HG03469 (cell line): ENCODE results near the gene PHACTR3.

Experiments used
- ATAC-seq: cut with Tn5 transposase; IDR thresholded peaks from one replicate; pipeline ENCODE4 v1.9.1; 2021; ENCODE audit warnings: mild to moderate bottlenecking, moderate library complexity, moderate number of reproducible peaks; ENCODE audit not compliant: unreplicated experiment

The PHACTR3 gene

DNA sequence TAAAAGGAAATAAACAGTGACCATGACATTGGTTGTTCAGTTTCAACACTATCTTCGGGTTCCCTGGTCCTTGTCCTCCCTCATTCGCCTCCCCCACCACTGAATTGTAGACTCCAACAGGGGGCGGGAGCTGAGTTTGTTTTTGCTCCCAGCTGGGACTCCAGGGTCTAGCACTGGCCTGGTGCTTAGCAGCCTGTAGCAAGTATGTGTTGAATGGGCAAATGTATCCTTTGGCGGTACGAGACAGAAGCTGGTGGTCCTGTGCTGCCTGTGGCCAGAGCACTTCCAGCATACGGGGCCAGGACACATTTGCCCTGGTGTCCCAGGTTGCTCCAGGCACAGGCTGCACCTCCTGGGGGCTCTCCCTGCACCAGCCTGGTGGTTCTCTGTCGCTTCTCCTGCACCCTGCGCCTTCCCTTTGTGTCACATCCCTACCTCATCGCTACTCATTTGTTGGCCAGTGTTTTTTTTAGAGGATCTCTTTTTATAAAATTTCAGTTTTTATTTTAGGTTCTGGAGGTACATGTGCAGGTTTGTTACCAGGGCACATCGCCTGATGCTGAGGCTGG is 40.1 kb downstream of the PHACTR3 start:
- no peak for ATAC-seq

DNA sequence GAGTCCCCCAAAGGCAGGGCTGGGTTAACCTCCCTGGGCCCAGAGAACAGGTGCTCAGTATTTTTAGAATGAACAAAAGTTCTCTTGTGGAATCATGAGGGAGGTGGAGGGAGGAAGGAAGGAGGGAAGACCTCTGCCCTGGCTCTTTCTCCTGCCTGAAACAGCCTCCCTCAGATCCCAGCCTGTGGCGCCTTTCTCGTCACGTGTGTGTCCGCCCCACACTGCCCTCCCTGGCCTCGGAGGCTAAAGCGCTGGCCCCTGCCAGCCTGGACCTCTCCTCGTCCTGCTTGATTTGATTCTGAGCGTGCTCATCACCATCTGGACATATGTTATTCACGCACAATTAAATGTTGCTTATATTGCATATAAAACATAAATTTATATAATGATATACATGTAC is 40.9 kb downstream of the PHACTR3 start:
- ATAC-seq: no peak

DNA sequence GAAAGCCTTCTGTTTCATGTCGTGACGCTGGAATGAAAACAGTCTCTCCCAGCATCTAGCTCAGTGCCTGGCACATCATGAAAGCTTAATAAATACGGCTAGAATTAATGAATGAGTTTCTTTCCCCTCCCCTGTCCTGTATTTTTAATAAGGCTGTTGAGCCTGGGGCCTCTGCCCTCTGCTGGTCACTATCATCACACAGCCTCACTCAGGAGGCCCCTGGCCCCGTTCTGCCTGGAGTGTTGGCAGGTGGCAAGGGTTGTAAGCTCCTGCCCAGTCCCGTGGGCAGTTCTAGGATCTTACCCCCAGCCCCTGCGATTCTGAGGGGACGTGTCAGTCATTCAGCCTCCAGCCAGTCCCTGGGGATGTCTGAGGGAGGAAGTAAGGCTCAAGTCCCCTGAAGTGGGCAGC is 41.4 kb downstream of the PHACTR3 start:
- ATAC-seq: no peak

DNA sequence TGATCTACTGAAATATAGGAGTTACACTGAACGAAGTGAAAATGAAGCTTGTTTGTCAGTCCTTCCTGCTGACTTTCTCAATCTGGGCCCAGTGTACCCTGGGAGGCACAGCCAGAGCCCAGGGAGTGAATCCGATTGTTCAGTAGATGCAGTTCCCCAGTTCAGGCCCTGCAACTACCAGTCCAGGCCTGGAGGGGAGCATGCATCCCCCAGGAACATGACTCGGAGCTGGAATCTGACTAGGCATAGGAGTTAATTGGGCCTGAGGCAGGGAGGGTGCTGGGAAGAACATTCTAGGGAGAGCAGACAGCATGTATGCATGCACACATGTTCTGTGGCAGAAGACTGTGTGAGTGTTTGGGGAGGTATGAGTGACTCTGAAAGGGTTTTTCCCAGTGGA is 42.1 kb downstream of the PHACTR3 start:
- ATAC-seq: no peak

DNA sequence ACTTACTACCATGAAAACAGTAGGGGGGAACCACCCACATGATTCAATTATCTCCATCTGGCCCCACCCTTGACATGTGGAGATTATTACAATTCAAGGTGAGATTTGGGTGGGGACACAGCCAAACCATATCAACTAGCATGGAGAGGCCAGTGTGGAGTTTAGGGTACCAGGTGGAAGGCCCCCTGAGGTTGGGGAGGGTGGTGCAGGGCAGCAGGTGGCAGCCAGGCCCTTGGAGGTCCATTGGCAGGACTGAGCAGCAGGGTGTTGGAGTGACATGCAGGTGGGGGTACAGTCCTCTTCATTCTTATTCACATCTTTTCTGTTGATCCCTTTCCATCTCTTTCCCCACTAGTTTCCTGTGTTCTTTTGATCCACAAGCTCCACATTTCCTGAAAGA is 42.9 kb downstream of the PHACTR3 start:
- no peak for ATAC-seq

DNA sequence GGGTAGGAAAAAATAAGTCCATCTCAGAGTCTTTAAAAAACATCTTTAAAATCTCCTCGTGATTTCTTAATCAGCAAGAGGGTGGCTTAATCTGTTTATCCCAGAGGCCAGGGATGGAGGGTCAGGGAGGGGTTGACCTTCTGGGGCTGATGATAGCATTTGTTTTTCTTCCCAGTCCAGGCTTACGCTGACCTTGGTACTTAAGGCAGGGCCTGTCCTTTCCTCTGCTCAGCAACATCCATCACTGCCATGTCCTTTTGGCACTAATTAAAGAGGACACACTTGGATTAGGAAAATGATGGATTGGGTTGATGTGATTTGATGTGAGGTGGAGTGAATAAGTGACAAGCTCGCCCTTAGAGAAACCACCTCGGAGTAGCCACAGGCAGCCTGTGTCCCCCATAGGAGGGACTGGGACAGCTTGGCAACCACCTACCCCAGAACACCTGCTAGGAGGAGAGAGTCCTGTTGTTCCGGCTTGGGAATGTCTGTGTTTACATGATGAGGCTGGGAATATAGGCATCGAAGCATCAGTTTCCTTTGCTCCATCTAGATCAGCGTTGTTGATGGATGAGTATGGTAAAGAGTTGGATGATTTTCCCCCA is 44.2 kb downstream of the PHACTR3 start:
- no peak for ATAC-seq

DNA sequence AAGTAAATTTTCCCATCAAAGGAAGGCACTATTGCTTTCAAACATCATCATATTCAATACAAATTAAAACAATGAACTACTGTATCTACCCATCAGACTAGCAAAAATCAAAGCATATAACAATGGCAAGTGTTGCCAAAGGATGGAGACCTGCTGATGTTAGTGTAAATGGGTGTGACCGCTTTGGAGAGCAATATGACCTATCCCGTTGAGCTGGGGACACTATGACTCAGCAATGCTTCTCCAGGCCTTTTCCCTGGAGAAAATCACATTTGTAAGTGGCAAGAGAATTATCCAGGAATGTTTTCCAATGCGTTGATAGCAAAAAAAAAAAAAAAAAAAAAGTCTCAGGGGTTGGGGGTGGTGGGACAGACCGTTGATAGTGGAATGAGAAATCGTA is 46.1 kb downstream of the PHACTR3 start:
- no peak for ATAC-seq

DNA sequence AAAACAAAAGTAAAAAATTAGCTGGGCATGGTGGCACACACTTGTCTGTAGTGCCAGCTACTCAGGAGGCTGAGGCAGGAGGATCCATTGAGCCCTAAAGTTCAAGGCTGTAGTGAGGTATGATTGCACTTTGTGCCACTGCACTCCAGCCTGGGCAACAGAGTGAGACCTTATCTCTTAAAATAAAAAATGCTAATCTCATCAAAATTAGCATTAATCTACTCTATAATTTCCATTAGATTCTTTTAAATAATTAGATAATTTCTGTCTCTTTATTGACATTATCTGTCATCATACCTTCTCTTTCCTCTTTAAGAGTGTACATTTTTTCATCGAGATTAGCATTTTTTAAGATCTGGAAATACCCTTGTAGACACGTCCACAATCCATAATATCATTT is 48.0 kb downstream of the PHACTR3 start:
- no peak for ATAC-seq

DNA sequence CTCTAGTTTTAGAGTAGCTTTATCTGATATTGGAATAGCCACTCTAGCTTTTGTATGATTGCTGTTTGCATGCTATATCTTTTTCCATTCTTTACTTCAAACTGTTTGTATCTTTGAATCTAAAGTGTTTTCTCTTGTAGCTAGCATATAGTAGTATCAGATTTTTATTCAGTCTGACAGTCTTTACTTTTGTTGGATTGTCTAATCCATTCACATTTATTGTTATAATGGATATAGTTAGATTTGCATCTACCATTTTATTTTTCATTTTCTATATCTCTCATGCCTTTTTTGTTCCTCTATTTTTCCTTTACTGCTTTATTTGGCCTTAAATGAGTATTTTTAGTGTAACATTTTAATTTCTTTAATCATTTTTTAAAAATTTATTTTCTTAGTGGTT is 52.1 kb downstream of the PHACTR3 start:
- ATAC-seq: no peak

DNA sequence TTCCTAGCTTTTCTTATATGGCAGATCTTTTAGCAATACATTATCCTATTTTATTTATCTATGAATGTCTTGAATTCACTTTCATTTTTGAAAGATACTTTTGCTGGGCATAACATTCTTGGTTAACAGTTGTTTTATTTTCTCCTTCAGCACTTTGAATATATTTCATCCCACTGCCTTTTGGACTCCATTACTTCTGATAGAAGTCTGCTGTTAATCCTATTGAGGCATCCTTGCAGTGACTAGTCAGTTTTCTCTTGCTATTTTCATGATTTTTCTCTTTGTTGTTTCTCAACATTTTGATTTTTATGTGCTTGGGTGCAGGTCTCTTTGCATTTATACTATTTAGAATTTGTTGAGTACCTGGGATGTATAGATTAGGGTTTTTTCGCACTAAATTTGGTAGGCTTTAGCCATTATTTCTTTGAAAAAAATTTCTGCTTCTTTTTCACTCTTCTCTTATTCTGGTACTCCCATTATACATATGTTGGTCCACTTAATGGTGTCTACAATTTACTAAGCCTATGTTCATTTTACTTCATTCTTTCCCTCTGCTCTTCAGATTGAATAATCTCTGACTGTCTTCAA is 53.2 kb downstream of the PHACTR3 start:
- ATAC-seq: no peak

DNA sequence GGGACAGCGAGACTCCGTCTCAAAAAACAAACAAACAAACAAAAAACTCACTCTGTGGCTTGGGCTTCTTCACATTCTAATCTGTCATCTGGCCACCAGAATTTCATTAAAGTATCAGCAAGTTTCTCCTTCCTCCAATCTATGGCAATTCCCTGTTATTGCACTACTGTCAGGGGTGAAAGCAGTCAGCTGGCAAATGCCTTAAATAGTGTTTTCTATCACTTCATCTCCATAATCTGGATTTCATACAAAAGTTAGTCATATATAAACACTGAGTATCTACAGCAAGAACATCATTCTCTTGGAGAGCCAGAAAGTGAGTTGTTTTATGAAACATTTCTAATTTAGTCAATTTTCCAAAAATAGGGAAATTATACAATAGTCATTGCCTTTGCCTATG is 56.1 kb downstream of the PHACTR3 start:
- no peak for ATAC-seq

DNA sequence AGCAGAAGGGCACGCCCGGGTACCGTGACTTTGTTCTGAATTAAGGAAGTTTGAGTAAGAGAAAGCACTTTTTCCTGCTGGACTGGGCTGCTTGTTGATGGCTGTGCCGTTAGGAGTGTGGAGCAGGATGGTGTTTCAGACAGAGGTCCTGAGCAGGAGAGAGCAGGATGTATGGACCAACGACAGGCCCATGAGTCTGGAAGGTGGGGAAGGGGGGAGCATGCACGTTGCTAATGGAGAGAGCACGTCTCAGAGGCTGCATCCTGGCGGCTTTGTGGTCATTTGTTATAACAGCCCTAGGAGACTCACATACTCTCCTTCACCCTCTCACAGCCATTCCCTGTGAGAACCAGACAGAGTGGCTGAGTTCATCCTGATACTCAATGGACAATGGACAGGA is 56.8 kb downstream of the PHACTR3 start:
- no peak for ATAC-seq

DNA sequence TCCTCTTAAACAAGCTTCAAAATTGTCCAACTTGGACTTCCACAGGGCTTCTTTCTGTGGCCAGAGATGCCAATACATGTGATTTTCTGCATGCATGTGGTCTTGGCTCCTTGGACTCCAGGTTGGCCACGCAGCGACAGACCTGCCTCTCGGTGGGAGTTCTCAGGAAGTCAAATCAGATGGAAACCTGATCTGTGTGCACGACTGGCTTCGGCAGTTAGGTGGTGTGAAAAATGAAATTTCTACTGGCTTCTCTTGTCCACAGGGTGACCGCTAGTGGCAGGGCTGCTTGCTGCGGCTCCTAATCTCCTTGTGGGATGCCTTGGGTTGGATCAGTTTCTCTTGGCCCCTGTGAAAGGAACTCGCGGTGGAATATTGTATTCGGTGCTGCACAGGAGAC is 57.3 kb downstream of the PHACTR3 start:
- ATAC-seq: no peak

DNA sequence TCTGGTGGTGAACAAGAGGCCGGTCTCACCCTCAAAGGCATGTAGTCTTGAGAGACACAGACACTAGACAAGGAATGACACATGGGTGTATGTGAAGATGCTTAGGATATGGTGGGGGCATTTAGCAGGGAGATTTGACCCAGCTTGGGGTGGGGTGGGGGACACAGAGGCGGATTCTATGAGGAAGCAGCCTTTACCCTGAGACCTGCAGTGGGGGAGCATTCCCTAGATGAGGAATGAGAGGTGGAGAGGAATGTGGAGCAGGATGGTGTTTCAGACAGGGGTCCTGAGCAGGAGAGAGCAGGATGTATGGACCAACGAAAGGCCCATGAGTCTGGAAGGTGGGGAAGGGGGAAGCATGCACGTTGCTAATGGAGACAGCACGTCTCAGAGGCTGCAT is 57.8 kb downstream of the PHACTR3 start:
- no peak for ATAC-seq

DNA sequence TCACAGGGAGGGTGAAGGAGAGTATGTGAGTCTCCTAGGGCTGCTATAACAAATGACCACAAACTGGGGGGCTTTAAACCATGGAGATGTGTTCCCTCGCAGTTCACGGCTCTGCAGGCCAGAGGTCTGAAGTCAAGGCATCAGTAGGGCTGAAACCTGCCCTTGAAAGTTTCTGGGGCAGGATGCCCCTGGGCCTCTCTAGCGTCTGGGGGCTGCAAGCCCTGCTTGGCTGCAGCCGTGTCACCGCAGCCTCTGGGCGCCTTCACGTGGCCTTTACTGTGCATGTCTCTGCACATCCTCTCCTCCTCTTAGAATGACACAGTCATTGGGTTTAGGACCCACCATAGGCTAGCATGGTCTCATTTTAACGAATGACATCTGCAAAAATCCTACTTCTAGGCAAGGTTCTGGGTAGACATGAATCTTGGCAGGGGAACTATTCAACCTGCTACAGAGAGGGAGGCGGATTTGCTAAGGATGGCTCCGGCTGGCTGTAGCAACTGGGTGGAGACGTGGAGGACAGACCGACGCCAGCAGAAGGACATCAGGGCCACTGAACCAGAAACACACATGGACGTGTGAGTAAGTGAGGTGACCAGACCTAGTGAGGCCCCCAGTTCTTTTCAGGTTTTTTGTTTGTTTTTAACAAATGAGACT is 58.6 kb downstream of the PHACTR3 start:
- ATAC-seq: no peak

DNA sequence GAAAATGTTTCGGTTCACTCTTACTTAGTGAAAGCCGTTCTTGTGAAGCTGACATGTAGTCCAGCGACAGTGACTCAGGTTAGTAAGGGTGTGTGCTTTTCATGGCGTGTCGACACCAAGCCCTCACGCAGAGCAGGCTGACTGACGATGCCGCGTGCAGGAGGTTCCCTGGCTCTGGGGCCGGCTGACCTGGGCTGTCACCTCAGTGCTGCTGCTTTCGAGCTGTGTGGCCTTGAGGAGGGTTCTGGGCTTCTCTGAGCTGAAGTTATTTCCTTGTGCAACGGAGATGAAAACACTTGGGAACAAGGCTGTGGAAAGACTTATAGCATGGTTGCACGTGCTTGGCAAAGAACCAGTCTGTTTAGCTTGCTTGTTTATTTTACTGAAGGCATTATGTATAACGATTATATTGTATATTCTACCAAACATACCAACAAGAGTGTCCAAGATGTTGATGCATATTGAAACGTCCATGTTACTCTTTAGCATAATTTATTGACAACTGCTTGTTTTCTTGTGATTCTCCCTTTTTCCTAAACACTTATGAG is 59.2 kb downstream of the PHACTR3 start:
- ATAC-seq: no peak

DNA sequence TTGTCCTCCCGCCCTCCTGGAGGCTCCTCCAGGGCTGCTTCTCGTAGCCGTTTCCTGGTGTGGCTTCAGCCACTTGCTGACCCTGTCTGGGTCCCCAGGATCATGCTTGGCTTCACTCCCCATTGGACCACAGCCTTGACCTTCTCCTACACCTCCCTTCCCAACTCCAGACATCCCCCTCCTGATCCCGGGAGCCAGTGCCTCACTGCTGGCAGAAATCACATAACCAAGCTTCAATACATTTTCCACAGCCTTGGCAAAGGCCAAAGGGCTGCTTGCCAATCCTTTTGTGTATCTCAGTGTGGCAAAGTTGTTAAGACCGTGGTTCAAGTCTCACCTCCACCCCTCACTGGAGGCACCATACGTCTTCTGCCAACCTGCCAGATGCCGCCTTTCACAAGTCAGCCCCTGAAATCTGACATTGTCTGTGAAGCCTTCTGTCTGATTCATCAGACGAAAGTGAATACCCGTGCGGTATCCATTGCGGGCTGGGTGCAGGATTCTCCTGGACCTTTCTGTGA is 60.1 kb downstream of the PHACTR3 start:
- no peak for ATAC-seq

DNA sequence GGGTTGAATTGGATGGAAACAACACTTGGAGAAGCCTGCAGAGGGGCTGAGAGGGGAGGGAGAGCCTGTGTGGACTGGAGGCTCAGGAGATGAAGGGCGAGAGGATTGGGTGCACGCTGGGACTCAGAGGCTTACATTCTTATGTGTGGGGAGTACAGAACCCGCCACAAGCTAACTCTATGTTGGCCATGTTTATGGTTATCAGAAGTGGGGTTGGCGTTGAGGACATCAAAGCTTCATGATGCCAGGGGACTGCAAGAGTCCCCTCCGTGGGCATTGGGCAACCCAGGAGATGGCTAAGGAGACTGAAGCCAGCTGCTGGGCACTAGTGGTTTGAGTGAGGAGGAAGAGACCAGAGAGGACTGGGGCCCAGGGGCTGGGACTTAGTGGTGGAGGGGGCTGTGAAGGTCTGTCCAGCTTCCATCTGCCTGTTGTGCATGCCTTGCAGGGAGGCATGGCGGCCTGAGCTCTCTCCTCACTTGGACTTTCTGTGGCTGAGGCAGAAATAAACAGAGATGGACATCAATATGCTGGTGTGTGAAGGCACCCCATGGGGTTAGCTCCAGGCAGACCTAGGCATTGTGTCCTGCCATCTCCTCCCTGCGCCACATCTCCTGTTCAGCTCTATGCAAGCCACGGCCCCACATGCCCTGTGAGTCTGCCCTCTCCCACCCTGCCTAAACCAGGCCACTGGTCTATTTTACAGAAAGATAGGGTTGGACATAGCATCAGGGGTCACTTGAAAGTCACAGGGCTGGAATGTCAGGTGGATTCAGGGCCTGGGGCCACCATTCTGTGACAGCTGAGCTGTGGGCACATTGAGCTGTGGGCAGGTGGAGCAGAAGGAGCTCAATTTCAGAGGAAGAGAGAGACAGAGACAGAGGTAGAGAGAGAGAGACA is 61.6 kb downstream of the PHACTR3 start:
- no peak for ATAC-seq

DNA sequence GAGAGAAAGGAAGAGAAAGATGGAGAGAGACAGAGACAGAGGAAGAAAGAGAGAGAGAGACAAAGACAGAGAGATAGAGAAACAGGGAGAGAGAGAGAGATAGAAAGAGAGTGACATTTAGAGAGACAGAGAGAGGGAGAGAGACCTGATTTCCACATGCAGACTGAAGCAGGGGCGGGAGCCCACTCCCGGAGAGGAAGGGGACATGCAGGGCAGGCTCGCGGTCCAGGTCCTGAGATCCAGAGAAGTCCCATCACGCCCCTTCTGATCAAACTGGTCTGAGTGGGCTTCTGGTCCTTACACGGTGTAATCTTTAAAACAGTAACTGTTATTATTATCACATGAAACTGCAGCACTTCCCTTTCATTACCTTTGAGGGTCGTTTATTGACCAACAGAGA is 62.2 kb downstream of the PHACTR3 start:
- ATAC-seq: no peak

DNA sequence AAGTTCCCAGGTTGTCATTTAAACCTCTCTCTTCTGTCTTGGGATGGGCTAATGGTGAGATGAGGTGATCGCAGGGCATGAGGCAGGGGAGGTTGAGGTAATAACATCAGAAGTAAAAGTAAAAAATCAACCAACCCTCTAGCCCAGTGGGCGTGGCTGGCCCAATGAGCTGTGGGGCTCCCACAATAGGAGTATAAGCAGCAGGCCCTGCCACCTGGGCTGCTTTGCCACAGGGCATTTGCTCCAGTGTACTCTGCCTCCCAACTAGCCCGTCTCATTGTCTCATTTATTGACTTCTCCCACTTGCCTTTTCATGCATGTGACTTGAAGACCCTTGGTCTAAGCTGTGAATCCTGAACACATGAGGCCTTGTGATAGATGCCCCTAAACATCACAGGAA is 62.8 kb downstream of the PHACTR3 start:
- ATAC-seq: no peak

DNA sequence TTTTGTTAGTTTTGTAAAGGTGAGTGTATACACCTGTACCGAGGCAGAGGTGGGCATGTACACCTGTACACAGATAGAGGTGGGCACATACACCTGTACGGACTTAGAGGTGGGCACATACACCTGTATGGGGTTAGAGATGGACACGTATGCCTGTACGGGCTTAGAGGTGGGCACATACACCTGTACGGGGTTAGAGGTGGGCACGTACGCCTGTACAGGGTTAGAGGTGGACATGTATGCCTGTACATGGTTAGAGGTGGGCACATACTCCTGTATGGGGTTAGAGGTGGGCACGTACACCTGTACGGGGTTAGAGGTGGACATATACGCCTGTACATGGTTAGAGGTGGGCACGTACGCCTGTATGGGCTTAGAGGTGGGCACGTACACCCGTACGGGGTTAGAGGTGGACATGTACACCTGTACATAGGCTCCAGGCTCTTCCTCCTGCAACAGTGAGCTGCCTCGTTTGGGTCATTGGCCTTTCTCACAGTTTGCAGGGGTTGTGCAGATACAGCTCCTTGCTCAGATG is 63.7 kb downstream of the PHACTR3 start:
- no peak for ATAC-seq
